Neural progenitor cell (in vitro differentiated cells): ENCODE measurements around the gene RAB11FIP2. TPM values are rescaled to one million over a fixed set of nuclear protein-coding genes. Genes with fewer than 3 reads are reported as not detected.
A peak's percentile ranks its signal among the peaks of the same experiment; 100 is the strongest.

ENCODE experiments used
- DNase-seq: peaks from one replicate; pipeline ENCODE4 v3.0.0-alpha.2; 2016; ENCODE audit warnings: low spot score
- H2AFZ ChIP-seq: fragments of 200-600 bp; sonication (generic); replicated peaks from 2 replicates; pipeline ENCODE4 v1.6.1; 2016; ENCODE audit warnings: antibody characterized with exemption
- H3F3A ChIP-seq: fragments of 200-600 bp; sonication (generic); 2 replicates; pipeline ENCODE4 v1.6.1; 2016; ENCODE audit warnings: antibody characterized with exemption, low read depth
- H3K27ac ChIP-seq: fragments of 200-600 bp; sonication (generic); 2 replicates; pipeline ENCODE4 v1.5.1; 2016; ENCODE audit warnings: mild to moderate bottlenecking
- H3K27me3 ChIP-seq: fragments of 200-600 bp; sonication (generic); 2 replicates; pipeline ENCODE4 v1.6.1; 2016; ENCODE audit warnings: mild to moderate bottlenecking, moderate library complexity
- H3K36me3 ChIP-seq: fragments of 200-600 bp; sonication (generic); 2 replicates; pipeline ENCODE4 v1.5.1; 2016
- H3K4me1 ChIP-seq: fragments of 200-600 bp; sonication (generic); 2 replicates; pipeline ENCODE4 v1.6.1; 2016; ENCODE audit warnings: mixed run types
- H3K4me2 ChIP-seq: fragments of 200-600 bp; sonication (generic); 2 replicates; pipeline ENCODE4 v1.6.1; 2016
- H3K4me3 ChIP-seq: fragments of 200-600 bp; sonication (generic); 2 replicates; pipeline ENCODE4 v1.5.1; 2016
- H3K79me2 ChIP-seq: fragments of 200-600 bp; sonication (generic); 2 replicates; pipeline ENCODE4 v1.6.1; 2016; ENCODE audit warnings: low read depth
- H3K9ac ChIP-seq: fragments of 200-600 bp; sonication (generic); 2 replicates; pipeline ENCODE4 v1.6.1; 2016
- H3K9me3 ChIP-seq: fragments of 200-600 bp; sonication (generic); 2 replicates; pipeline ENCODE4 v1.5.1; 2016; ENCODE audit warnings: low read depth
- H4K20me1 ChIP-seq: fragments of 200-600 bp; sonication (generic); 2 replicates; pipeline ENCODE4 v1.6.1; 2016; ENCODE audit warnings: low read depth
- H3K27ac Mint-ChIP-seq: 3 replicates; pipeline ENCODE4 v1.8.0; 2021; ENCODE audit warnings: mixed read lengths
- H3K27me3 Mint-ChIP-seq: 2 replicates; pipeline ENCODE4 v1.8.0; 2022; ENCODE audit warnings: low read depth, mild to moderate bottlenecking, inconsistent platforms, moderate library complexity, mixed read lengths; ENCODE audit not compliant: insufficient read depth
- H3K36me3 Mint-ChIP-seq: 3 replicates; pipeline ENCODE4 v1.8.0; 2021; ENCODE audit warnings: mixed read lengths
- H3K4me1 Mint-ChIP-seq: 3 replicates; pipeline ENCODE4 v1.8.0; 2021; ENCODE audit warnings: mixed read lengths
- H3K4me3 Mint-ChIP-seq: 3 replicates; pipeline ENCODE4 v1.8.0; 2021; ENCODE audit warnings: mild to moderate bottlenecking, moderate library complexity, mixed read lengths
- H3K9me3 Mint-ChIP-seq: 3 replicates; pipeline ENCODE4 v1.8.0; 2020; ENCODE audit warnings: mixed read lengths
- EZH2 ChIP-seq: fragments of 200-600 bp; sonication (generic); IDR thresholded peaks from 2 replicates; pipeline ENCODE4 v1.6.1; 2017; ENCODE audit warnings: antibody characterized with exemption, mild to moderate bottlenecking, moderate library complexity
- EZH2phosphoT487 ChIP-seq: fragments of 200-600 bp; sonication (generic); IDR thresholded peaks from 2 replicates; pipeline ENCODE4 v1.6.1; 2017; ENCODE audit warnings: antibody characterized with exemption
- total RNA-seq: library from RNA; depleted of rRNA; stranded (reverse); fragments of >200 nt; gene quantifications from 2 replicates; pipeline ENCODE4 v1.2.3, GENCODE V29; 2015; ENCODE audit warnings: low replicate concordance
- TF ChIP-seq, protein P1 (sequence below): fragments of 200-600 bp; sonication (generic); IDR thresholded peaks from 2 replicates; pipeline ENCODE4 v1.5.1; 2017; ENCODE audit warnings: antibody characterized with exemption, mild to moderate bottlenecking

Gene RAB11FIP2
- total RNA-seq, 1 donor from 2014 or later = 50.7 TPM

DNA sequence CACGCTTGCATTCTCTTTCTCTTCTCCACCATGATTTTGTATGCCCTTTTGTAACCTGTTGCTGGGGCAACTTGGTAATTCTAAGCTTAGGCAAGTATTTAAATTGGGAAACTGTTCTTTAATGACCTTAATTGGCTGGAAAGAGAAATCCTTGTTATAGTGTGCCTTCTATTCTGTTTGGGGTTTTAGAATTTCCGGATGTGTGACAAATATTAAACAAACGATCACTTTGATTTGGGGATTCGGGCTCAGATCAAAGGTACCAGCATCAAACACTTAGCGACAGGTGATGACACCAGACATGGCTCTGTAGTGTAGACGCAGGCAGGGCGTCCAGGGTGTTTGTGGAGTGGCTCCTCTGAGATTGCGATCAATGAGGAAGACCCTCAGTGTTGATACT is 55.0 kb downstream of the RAB11FIP2 start:
- TF ChIP-seq EZH2phosphoT487 (no peak), EZH2 (no peak)
- TF ChIP-seq, protein P1, sequence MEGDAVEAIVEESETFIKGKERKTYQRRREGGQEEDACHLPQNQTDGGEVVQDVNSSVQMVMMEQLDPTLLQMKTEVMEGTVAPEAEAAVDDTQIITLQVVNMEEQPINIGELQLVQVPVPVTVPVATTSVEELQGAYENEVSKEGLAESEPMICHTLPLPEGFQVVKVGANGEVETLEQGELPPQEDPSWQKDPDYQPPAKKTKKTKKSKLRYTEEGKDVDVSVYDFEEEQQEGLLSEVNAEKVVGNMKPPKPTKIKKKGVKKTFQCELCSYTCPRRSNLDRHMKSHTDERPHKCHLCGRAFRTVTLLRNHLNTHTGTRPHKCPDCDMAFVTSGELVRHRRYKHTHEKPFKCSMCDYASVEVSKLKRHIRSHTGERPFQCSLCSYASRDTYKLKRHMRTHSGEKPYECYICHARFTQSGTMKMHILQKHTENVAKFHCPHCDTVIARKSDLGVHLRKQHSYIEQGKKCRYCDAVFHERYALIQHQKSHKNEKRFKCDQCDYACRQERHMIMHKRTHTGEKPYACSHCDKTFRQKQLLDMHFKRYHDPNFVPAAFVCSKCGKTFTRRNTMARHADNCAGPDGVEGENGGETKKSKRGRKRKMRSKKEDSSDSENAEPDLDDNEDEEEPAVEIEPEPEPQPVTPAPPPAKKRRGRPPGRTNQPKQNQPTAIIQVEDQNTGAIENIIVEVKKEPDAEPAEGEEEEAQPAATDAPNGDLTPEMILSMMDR = no peak
- no peaks in the 10 kb centered on the region for H4K20me1 ChIP-seq
- no peak for DNase-seq
- H3K4me2 ChIP-seq = peak overlapping the region; percentile 19
- no peak overlapping the region for H2AFZ ChIP-seq
- Mint-ChIP-seq H3K4me3 (no peak overlapping the region), H3K4me1 (peaks cover 17% of the 10 kb centered on the region), H3K36me3 (peaks cover 1% of the 10 kb centered on the region), H3K27ac (no peak overlapping the region), H3K9me3 (no peaks in the 10 kb centered on the region), H3K27me3 (no peaks in the 10 kb centered on the region)
- peaks cover 18% of the 10 kb centered on the region for H3K4me1 ChIP-seq
- H3K79me2 ChIP-seq = no peaks in the 10 kb centered on the region
- peaks cover 6% of the 10 kb centered on the region for H3F3A ChIP-seq
- no peak overlapping the region for H3K27ac ChIP-seq
- no peaks in the 10 kb centered on the region for H3K9me3 ChIP-seq
- no peaks in the 10 kb centered on the region for H3K36me3 ChIP-seq
- no peak overlapping the region for H3K9ac ChIP-seq
- H3K4me3 ChIP-seq = no peak overlapping the region
- no peaks in the 10 kb centered on the region for H3K27me3 ChIP-seq

DNA sequence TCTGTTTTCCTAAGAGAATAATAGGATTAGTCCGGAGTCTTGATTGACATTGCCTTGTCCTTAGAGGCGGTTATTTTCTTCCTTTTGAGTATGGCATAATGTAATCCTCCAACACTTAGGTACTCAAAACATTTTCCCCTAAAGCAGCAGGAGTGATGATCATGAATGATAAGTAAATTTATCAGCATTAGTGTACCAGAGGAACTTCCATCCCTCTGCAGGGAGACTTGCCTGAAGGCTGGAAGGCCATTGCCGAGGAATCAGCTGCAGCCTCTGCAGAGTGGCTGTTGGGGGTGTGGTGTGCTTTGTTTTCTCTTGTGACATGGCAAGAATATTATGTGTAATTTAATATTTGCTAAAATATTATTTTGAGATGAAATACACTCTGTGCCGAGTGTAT is 56.8 kb downstream of the RAB11FIP2 start:
- Histone ChIP-seq H4K20me1 (no peaks in the 10 kb centered on the region), H3K9ac (no peak overlapping the region), H3K27me3 (no peaks in the 10 kb centered on the region), H3K4me1 (peaks cover 18% of the 10 kb centered on the region), H3K36me3 (no peaks in the 10 kb centered on the region), H3K4me3 (no peak overlapping the region), H3K27ac (no peak overlapping the region), H3F3A (peaks cover 6% of the 10 kb centered on the region), H3K9me3 (no peaks in the 10 kb centered on the region), H2AFZ (no peak overlapping the region), H3K79me2 (no peaks in the 10 kb centered on the region), H3K4me2 (no peak overlapping the region)
- H3K27ac Mint-ChIP-seq = no peak overlapping the region
- no peaks in the 10 kb centered on the region for H3K36me3 Mint-ChIP-seq
- H3K9me3 Mint-ChIP-seq = no peaks in the 10 kb centered on the region
- H3K27me3 Mint-ChIP-seq = no peaks in the 10 kb centered on the region
- H3K4me3 Mint-ChIP-seq = no peak overlapping the region
- H3K4me1 Mint-ChIP-seq = peaks cover 17% of the 10 kb centered on the region
- no peak for DNase-seq
- TF ChIP-seq EZH2 = no peak
- no peak for TF ChIP-seq EZH2phosphoT487
- TF ChIP-seq, protein P1 = no peak

DNA sequence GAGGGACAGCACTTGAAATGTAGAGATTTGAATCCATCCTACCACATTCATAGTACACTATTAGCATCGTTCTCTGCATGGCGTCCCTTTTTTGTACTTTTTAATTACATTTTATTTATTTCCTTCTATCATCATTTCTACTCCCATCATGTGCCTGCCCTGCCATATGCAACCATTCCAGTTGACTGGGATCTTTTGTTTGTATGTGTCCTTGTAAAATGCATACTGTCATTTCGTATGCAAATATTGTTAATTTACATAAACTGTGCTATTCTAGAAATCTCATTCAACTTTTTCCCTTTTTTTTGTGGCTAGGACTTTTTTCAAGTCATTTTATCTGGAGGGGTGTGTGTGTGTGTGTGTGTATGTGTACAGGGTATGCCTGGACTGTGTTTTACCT is 57.9 kb downstream of the RAB11FIP2 start:
- H3K27ac ChIP-seq = no peak overlapping the region

DNA sequence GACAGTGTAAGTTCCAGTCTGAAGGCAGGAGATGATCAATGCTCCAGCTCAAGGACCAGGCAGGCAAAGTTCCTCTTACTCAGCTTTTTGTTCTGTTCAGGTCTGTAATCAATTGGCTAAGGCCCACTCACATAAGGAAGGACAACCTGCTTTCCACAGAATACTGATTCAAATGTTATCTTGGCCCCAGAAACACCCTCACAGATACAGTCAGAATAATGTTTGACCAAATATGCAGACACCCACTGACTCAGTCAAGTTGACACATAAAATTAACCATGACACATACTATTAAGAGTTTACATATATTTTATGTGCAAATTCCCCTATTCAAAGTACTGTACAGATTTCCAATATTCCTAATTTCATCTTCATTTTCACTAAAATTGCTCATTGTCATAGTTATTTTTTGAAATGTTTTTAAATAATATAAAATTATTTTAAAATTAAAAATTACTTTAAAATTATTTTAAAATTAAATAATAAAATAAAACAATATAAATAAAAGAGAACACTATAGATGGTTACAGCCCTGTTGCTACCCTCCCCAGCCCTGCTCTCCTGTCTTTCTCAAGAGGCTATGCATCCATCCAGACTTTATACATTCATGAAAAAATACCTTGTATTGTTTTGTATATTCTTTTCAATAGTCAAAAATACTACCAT is 59.4 kb downstream of the RAB11FIP2 start:
- H3K4me1 Mint-ChIP-seq = peaks cover 17% of the 10 kb centered on the region
- H3K4me3 Mint-ChIP-seq = no peak overlapping the region
- H3K79me2 ChIP-seq = no peaks in the 10 kb centered on the region
- no peaks in the 10 kb centered on the region for H3K9me3 Mint-ChIP-seq
- no peaks in the 10 kb centered on the region for H3K27me3 ChIP-seq
- H3K9ac ChIP-seq = no peak overlapping the region
- H3K27me3 Mint-ChIP-seq = no peaks in the 10 kb centered on the region
- no peak overlapping the region for H3K27ac Mint-ChIP-seq
- H3F3A ChIP-seq = peaks cover 6% of the 10 kb centered on the region
- no peaks in the 10 kb centered on the region for H4K20me1 ChIP-seq
- H3K36me3 ChIP-seq = no peaks in the 10 kb centered on the region
- H3K4me1 ChIP-seq = peaks cover 18% of the 10 kb centered on the region
- no peak overlapping the region for H3K4me2 ChIP-seq
- no peak overlapping the region for H2AFZ ChIP-seq
- no peak for DNase-seq
- no peak for TF ChIP-seq EZH2phosphoT487
- H3K27ac ChIP-seq = no peak overlapping the region
- no peak overlapping the region for H3K4me3 ChIP-seq
- no peaks in the 10 kb centered on the region for H3K9me3 ChIP-seq
- no peaks in the 10 kb centered on the region for H3K36me3 Mint-ChIP-seq

More for the DNA sequence above, 57.9 kb downstream of the RAB11FIP2 start:
- Mint-ChIP-seq H3K36me3 (no peaks in the 10 kb centered on the region), H3K9me3 (no peaks in the 10 kb centered on the region), H3K27ac (no peak overlapping the region), H3K4me1 (peaks cover 17% of the 10 kb centered on the region), H3K4me3 (no peak overlapping the region), H3K27me3 (no peaks in the 10 kb centered on the region)
- Histone ChIP-seq H3K4me1 (peaks cover 18% of the 10 kb centered on the region), H3K36me3 (no peaks in the 10 kb centered on the region), H3K27me3 (no peaks in the 10 kb centered on the region), H3K79me2 (no peaks in the 10 kb centered on the region), H3K4me3 (no peak overlapping the region), H3K4me2 (no peak overlapping the region), H3K9me3 (no peaks in the 10 kb centered on the region), H3F3A (peaks cover 6% of the 10 kb centered on the region), H2AFZ (no peak overlapping the region), H4K20me1 (no peaks in the 10 kb centered on the region), H3K9ac (no peak overlapping the region)
- DNase-seq = no peak
- TF ChIP-seq EZH2phosphoT487 = no peak
